GM23338 (cell line): Measurements from ENCODE around the gene FRMPD1.

ENCODE experiments used
- EZH2 ChIP-seq: fragments of 200-600 bp; sonication (generic); IDR thresholded peaks from one replicate; pipeline ENCODE4 v1.8.0; 2017; ENCODE audit warnings: antibody characterized with exemption, mild to moderate bottlenecking, low read depth; ENCODE audit not compliant: unreplicated experiment
- JUNB ChIP-seq: IDR thresholded peaks from one replicate; pipeline ENCODE4 v1.6.1; 2016; ENCODE audit warnings: antibody characterized with exemption; ENCODE audit not compliant: unreplicated experiment
- NANOG ChIP-seq: IDR thresholded peaks from 2 replicates; pipeline ENCODE4 v1.6.1; 2016; ENCODE audit warnings: antibody characterized with exemption, borderline replicate concordance
- POLR2AphosphoS5 ChIP-seq: IDR thresholded peaks from 2 replicates; pipeline ENCODE4 v1.6.1; 2016; ENCODE audit warnings: antibody characterized with exemption, low read depth
- TF ChIP-seq, protein P1 (sequence below), 2 experiments: fragments of 200-600 bp in 1 of 2; sonication (generic) in 1 of 2; conservative IDR thresholded peaks; 2 replicates each; pipeline versions ENCODE4 v1.5.1 to v1.6.1; 2016 to 2017; ENCODE audit warnings: antibody characterized with exemption in 2 of 2, low read depth in 2 of 2, mild to moderate bottlenecking in 2 of 2, moderate library complexity in 1 of 2
- TF ChIP-seq, protein P2 (sequence below): IDR thresholded peaks from one replicate; pipeline ENCODE4 v1.6.1; 2018; ENCODE audit warnings: antibody characterized with exemption; ENCODE audit not compliant: unreplicated experiment

- TF ChIP-seq JUNB (no peak), EZH2 (no peak), POLR2AphosphoS5 (no peak), NANOG (no peak)
- TF ChIP-seq, protein P1, sequence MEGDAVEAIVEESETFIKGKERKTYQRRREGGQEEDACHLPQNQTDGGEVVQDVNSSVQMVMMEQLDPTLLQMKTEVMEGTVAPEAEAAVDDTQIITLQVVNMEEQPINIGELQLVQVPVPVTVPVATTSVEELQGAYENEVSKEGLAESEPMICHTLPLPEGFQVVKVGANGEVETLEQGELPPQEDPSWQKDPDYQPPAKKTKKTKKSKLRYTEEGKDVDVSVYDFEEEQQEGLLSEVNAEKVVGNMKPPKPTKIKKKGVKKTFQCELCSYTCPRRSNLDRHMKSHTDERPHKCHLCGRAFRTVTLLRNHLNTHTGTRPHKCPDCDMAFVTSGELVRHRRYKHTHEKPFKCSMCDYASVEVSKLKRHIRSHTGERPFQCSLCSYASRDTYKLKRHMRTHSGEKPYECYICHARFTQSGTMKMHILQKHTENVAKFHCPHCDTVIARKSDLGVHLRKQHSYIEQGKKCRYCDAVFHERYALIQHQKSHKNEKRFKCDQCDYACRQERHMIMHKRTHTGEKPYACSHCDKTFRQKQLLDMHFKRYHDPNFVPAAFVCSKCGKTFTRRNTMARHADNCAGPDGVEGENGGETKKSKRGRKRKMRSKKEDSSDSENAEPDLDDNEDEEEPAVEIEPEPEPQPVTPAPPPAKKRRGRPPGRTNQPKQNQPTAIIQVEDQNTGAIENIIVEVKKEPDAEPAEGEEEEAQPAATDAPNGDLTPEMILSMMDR (conservative IDR thresholded peaks at IDR 0.05; ENCODE audit: low read depth in 2 of 2) = no peak
- TF ChIP-seq, protein P2, sequence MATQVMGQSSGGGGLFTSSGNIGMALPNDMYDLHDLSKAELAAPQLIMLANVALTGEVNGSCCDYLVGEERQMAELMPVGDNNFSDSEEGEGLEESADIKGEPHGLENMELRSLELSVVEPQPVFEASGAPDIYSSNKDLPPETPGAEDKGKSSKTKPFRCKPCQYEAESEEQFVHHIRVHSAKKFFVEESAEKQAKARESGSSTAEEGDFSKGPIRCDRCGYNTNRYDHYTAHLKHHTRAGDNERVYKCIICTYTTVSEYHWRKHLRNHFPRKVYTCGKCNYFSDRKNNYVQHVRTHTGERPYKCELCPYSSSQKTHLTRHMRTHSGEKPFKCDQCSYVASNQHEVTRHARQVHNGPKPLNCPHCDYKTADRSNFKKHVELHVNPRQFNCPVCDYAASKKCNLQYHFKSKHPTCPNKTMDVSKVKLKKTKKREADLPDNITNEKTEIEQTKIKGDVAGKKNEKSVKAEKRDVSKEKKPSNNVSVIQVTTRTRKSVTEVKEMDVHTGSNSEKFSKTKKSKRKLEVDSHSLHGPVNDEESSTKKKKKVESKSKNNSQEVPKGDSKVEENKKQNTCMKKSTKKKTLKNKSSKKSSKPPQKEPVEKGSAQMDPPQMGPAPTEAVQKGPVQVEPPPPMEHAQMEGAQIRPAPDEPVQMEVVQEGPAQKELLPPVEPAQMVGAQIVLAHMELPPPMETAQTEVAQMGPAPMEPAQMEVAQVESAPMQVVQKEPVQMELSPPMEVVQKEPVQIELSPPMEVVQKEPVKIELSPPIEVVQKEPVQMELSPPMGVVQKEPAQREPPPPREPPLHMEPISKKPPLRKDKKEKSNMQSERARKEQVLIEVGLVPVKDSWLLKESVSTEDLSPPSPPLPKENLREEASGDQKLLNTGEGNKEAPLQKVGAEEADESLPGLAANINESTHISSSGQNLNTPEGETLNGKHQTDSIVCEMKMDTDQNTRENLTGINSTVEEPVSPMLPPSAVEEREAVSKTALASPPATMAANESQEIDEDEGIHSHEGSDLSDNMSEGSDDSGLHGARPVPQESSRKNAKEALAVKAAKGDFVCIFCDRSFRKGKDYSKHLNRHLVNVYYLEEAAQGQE = no peak
These were observed 95.9 kb downstream of the FRMPD1 start for GRCh38 chr9:37746448-37747270.
